ENCODE results near the gene LMF1.

Gene LMF1

GRCh38 chr16:924806-925205 is 46.0 kb downstream of the LMF1 start:
- no peak overlapping the region for H3K27ac ChIP-seq
- TF ChIP-seq CTCF (IDR thresholded peaks at IDR 0.05; ENCODE audit: low read depth, low read length), result no peak
- H3K36me3 ChIP-seq, result no peaks in the 10 kb centered on the region
- H3K9me3 ChIP-seq (ENCODE audit: severe bottlenecking), result peaks cover 7% of the 10 kb centered on the region
- H3K27me3 ChIP-seq (ENCODE audit: insufficient read depth, low read depth, severe bottlenecking), result no peaks in the 10 kb centered on the region
- H3K4me3 ChIP-seq (ENCODE audit: low read depth, low read length), result no peak overlapping the region
- no peak for DNase-seq

GRCh38 chr16:924063-924462 is 46.7 kb downstream of the LMF1 start:
- no peak for DNase-seq
- no peaks in the 10 kb centered on the region for H3K36me3 ChIP-seq
- H3K9me3 ChIP-seq (ENCODE audit: severe bottlenecking), result peaks cover 7% of the 10 kb centered on the region
- TF ChIP-seq CTCF (IDR thresholded peaks at IDR 0.05; ENCODE audit: low read depth, low read length), result no peak
- no peaks in the 10 kb centered on the region for H3K27me3 ChIP-seq (ENCODE audit: insufficient read depth, low read depth, severe bottlenecking)
- H3K4me3 ChIP-seq (ENCODE audit: low read depth, low read length), result no peak overlapping the region
- H3K27ac ChIP-seq, result no peak overlapping the region

- DNase-seq, result no peak
- TF ChIP-seq CTCF (IDR thresholded peaks at IDR 0.05; ENCODE audit: low read depth, low read length), result no peak
- Histone ChIP-seq H3K27me3 (ENCODE audit: insufficient read depth, low read depth, severe bottlenecking) (no peaks in the 10 kb centered on the region), H3K4me3 (ENCODE audit: low read depth, low read length) (no peak overlapping the region), H3K36me3 (no peaks in the 10 kb centered on the region), H3K27ac (no peak overlapping the region), H3K9me3 (ENCODE audit: severe bottlenecking) (peaks cover 7% of the 10 kb centered on the region)
Observed at GRCh38 chr16:923184-923583, 47.6 kb downstream of the LMF1 start.

- no peaks in the 10 kb centered on the region for H3K27me3 ChIP-seq (ENCODE audit: insufficient read depth, low read depth, severe bottlenecking)
- no peak overlapping the region for H3K4me3 ChIP-seq (ENCODE audit: low read depth, low read length)
- H3K36me3 ChIP-seq, result no peaks in the 10 kb centered on the region
- H3K9me3 ChIP-seq (ENCODE audit: severe bottlenecking), result peaks cover 7% of the 10 kb centered on the region
- no peak for TF ChIP-seq CTCF (IDR thresholded peaks at IDR 0.05; ENCODE audit: low read depth, low read length)
- no peak for DNase-seq
- no peak overlapping the region for H3K27ac ChIP-seq
Observed at GRCh38 chr16:922051-922450, 48.7 kb downstream of the LMF1 start.

GRCh38 chr16:921321-921905 is 49.4 kb downstream of the LMF1 start:
- Histone ChIP-seq H3K27me3 (ENCODE audit: insufficient read depth, low read depth, severe bottlenecking) (no peaks in the 10 kb centered on the region), H3K4me3 (ENCODE audit: low read depth, low read length) (no peak overlapping the region), H3K36me3 (no peaks in the 10 kb centered on the region), H3K9me3 (ENCODE audit: severe bottlenecking) (peaks cover 7% of the 10 kb centered on the region), H3K27ac (no peak overlapping the region)
- DNase-seq, result no peak
- no peak for TF ChIP-seq CTCF (IDR thresholded peaks at IDR 0.05; ENCODE audit: low read depth, low read length)

- no peak overlapping the region for H3K27ac ChIP-seq
- TF ChIP-seq CTCF (IDR thresholded peaks at IDR 0.05; ENCODE audit: low read depth, low read length), result no peak
Observed at GRCh38 chr16:920717-921116, 50.1 kb downstream of the LMF1 start.

More at GRCh38 chr16:920717-921116, 50.1 kb downstream of the LMF1 start:
- Histone ChIP-seq H3K4me3 (ENCODE audit: low read depth, low read length) (no peak overlapping the region), H3K27me3 (ENCODE audit: insufficient read depth, low read depth, severe bottlenecking) (no peaks in the 10 kb centered on the region), H3K36me3 (no peaks in the 10 kb centered on the region), H3K9me3 (ENCODE audit: severe bottlenecking) (peaks cover 7% of the 10 kb centered on the region)
- DNase-seq, result no peak
